IMR-90 (cell line): ENCODE data around the gene RAB27B. TPM values are rescaled to one million over a fixed set of nuclear protein-coding genes. Genes with fewer than 3 reads are reported as not detected.

ENCODE experiments used
- ATAC-seq: fragments of 200-7000 bp; cut with Tn5 transposase; 2 replicates; pipeline ENCODE4 v1.9.1; 2020; ENCODE audit warnings: low read depth, mild to moderate bottlenecking, moderate library complexity
- BruUV-seq: library from RNA; stranded (reverse); fragments of 400-500 nt; replicated peaks from 2 replicates; lab custom pipeline; 2021; lab: Mats Ljungman, UMichigan
- CTCF ChIA-PET: fragments of 300-600 bp; formaldehyde crosslinking; extraction: SDS; loops from one replicate; lab custom pipeline; 2021; ENCODE audit warnings: antibody characterized with exemption; lab: Yijun Ruan, JAX
- POLR2A ChIA-PET: fragments of 300-600 bp; sonication (Branson Sonifier 250); formaldehyde crosslinking; loops from one replicate; lab custom pipeline; 2022; ENCODE audit warnings: antibody characterized with exemption; ENCODE audit not compliant: unreplicated experiment; lab: Charles Lee
- DNase-seq: peaks from one replicate; pipeline ENCODE4 v3.0.0; 2013
- H2AFZ ChIP-seq: replicated peaks from 2 replicates; pipeline ENCODE3; 2013; ENCODE audit warnings: low read length, mild to moderate bottlenecking; ENCODE audit not compliant: poor library complexity
- H2AK5ac ChIP-seq: 2 replicates; pipeline ENCODE4 v1.6.1; 2013; ENCODE audit warnings: low read depth, low read length, inconsistent platforms
- H2AK9ac ChIP-seq: replicated peaks from 2 replicates; pipeline ENCODE3; 2013; ENCODE audit warnings: mild to moderate bottlenecking, low read depth, low read length, moderate library complexity; ENCODE audit not compliant: poor library complexity
- H2BK120ac ChIP-seq: 2 replicates; pipeline ENCODE4 v1.6.1; 2013; ENCODE audit warnings: low read depth, low read length, inconsistent platforms
- H2BK15ac ChIP-seq: 3 replicates; pipeline ENCODE4 v1.6.1; 2013; ENCODE audit warnings: low read depth, low read length, inconsistent platforms
- H2BK20ac ChIP-seq: 2 replicates; pipeline ENCODE4 v1.6.1; 2013; ENCODE audit warnings: low read depth, mild to moderate bottlenecking, inconsistent platforms, low read length, moderate library complexity
- H2BK5ac ChIP-seq: 2 replicates; pipeline ENCODE4 v1.6.1; 2013; ENCODE audit warnings: mild to moderate bottlenecking, low read depth, low read length, inconsistent platforms; ENCODE audit not compliant: poor library complexity, severe bottlenecking
- H3K14ac ChIP-seq: replicated peaks from 2 replicates; pipeline ENCODE4 v1.6.1; 2013; ENCODE audit warnings: low read depth, low read length, inconsistent platforms
- H3K18ac ChIP-seq: 2 replicates; pipeline ENCODE4 v1.6.1; 2013; ENCODE audit warnings: low read depth, low read length, control low read depth
- H3K23ac ChIP-seq: 2 replicates; pipeline ENCODE4 v1.6.1; 2013; ENCODE audit warnings: low read depth, low read length, inconsistent platforms
- H3K27ac ChIP-seq: 2 replicates; pipeline ENCODE4 v1.5.1; 2013; ENCODE audit warnings: mild to moderate bottlenecking, control low read depth, low read length; ENCODE audit not compliant: insufficient read depth
- H3K27me3 ChIP-seq: 2 replicates; pipeline ENCODE4 v1.6.1; 2013; ENCODE audit warnings: low read length; ENCODE audit not compliant: control insufficient read depth, insufficient read depth
- H3K36me3 ChIP-seq: 2 replicates; pipeline ENCODE4 v1.6.1; 2013; ENCODE audit warnings: low read length, mixed read lengths; ENCODE audit not compliant: control insufficient read depth, insufficient read depth
- H3K4ac ChIP-seq: 2 replicates; pipeline ENCODE4 v1.6.1; 2013; ENCODE audit warnings: low read depth, low read length, inconsistent platforms
- H3K4me1 ChIP-seq: 2 replicates; pipeline ENCODE4 v1.6.1; 2013; ENCODE audit warnings: low read length, mixed read lengths; ENCODE audit not compliant: control insufficient read depth, insufficient read depth
- H3K4me2 ChIP-seq: 2 replicates; pipeline ENCODE4 v1.6.1; 2013; ENCODE audit warnings: low read depth, mild to moderate bottlenecking, control low read depth, low read length, moderate library complexity
- H3K4me3 ChIP-seq: 2 replicates; pipeline ENCODE4 v1.5.1; 2013; ENCODE audit warnings: low read depth, mild to moderate bottlenecking, control low read depth, low read length, moderate library complexity; ENCODE audit not compliant: insufficient read depth
- H3K56ac ChIP-seq: 2 replicates; pipeline ENCODE4 v1.6.1; 2013; ENCODE audit warnings: low read length, inconsistent platforms; ENCODE audit not compliant: insufficient read depth; ENCODE audit errors: extremely low read depth
- H3K79me1 ChIP-seq, 2 experiments: 2 replicates each; pipeline ENCODE4 v1.6.1; 2013; ENCODE audit warnings: low read length in 2 of 2, inconsistent platforms in 1 of 2, low read depth in 1 of 2
- H3K9ac ChIP-seq: 2 replicates; pipeline ENCODE4 v1.6.1; 2013; ENCODE audit warnings: low read depth, low read length, control low read depth
- H3K9me1 ChIP-seq: 2 replicates; pipeline ENCODE4 v1.6.1; 2013; ENCODE audit warnings: low read length, inconsistent platforms; ENCODE audit not compliant: insufficient read depth
- H3K9me3 ChIP-seq: 2 replicates; pipeline ENCODE4 v1.6.1; 2013; ENCODE audit warnings: low read length; ENCODE audit not compliant: control insufficient read depth, insufficient read depth
- H4K20me1 ChIP-seq: 2 replicates; pipeline ENCODE4 v1.6.1; 2013; ENCODE audit warnings: low read length, inconsistent platforms; ENCODE audit not compliant: insufficient read depth
- H4K5ac ChIP-seq: 2 replicates; pipeline ENCODE4 v1.6.1; 2013; ENCODE audit warnings: mild to moderate bottlenecking, low read depth, low read length, control low read depth
- H4K8ac ChIP-seq, 2 experiments: 2 replicates each; pipeline ENCODE4 v1.6.1; 2013; ENCODE audit warnings: low read depth in 2 of 2, low read length in 2 of 2, control low read depth in 1 of 2, inconsistent platforms in 1 of 2
- H4K91ac ChIP-seq: 2 replicates; pipeline ENCODE4 v1.6.1; 2013; ENCODE audit warnings: low read depth, low read length, inconsistent platforms; ENCODE audit not compliant: insufficient read depth
- BHLHE40 ChIP-seq: fragments of 150-350 bp; IDR thresholded peaks from 2 replicates; pipeline ENCODE4 v1.6.1; 2016; ENCODE audit warnings: mild to moderate bottlenecking, low read depth, low read length
- CTCF ChIP-seq: conservative IDR thresholded peaks from 2 replicates; pipeline ENCODE4 v1.5.1; 2012; ENCODE audit warnings: mild to moderate bottlenecking, low read depth, low read length, improper control_type of control experiment
- FOS ChIP-seq: fragments of 150-350 bp; IDR thresholded peaks from 2 replicates; pipeline ENCODE4 v1.6.1; 2016; ENCODE audit warnings: low read depth, low read length
- NFE2L2 ChIP-seq: fragments of 150-350 bp; IDR thresholded peaks from 2 replicates; pipeline ENCODE4 v1.6.1; 2016; ENCODE audit warnings: low read depth, mild to moderate bottlenecking, low read length
- POLR2A ChIP-seq: IDR thresholded peaks from 2 replicates; pipeline ENCODE4 v1.6.1; 2012; ENCODE audit warnings: mild to moderate bottlenecking, low read depth, low read length
- RAD21 ChIP-seq: IDR thresholded peaks from 2 replicates; pipeline ENCODE4 v1.6.1; 2012; ENCODE audit warnings: low read length, improper control_type of control experiment
- RCOR1 ChIP-seq: IDR thresholded peaks from 2 replicates; pipeline ENCODE4 v1.6.1; 2012; ENCODE audit warnings: mild to moderate bottlenecking, low read length, improper control_type of control experiment; ENCODE audit not compliant: insufficient replicate concordance
- RFX5 ChIP-seq: IDR thresholded peaks from 2 replicates; pipeline ENCODE4 v1.8.0; 2012; ENCODE audit warnings: low read depth, mild to moderate bottlenecking, low read length, moderate library complexity
- WGBS, 2 experiments: methylation state at CpG; one replicate each; pipeline versions ENCODE4 v1.1.5 to v1.1.7; 2013; ENCODE audit warnings: missing lambda C conversion rate in 2 of 2; ENCODE audit not compliant: insufficient read length in 1 of 2; ENCODE audit errors: extremely low coverage in 2 of 2; 5-methylcytosine and 5-hydroxymethylcytosine counted together
- dilution Hi-C: fragments of 300-500 bp; cut with HindIII; formaldehyde crosslinking; loops from one replicate; pipeline ENCODE4 v1.14.3; 2018; ENCODE audit warnings: low sequenced_read_pairs; ENCODE audit not compliant: unreplicated experiment
- in situ Hi-C: fragments of 300-500 bp; cut with MboI; formaldehyde crosslinking; loops from 3 replicates; pipeline ENCODE4 v1.14.3; 2019; ENCODE audit warnings: low sequenced_read_pairs, inconsistent platforms, mixed read lengths
- intact Hi-C: fragments of 100-400 bp; cut with micrococcal nuclease; formaldehyde crosslinking; loops from 2 replicates; pipeline ENCODE4 v1.10.0; 2022
- polyA plus RNA-seq, 3 experiments: library from polyadenylated mRNA; depleted of rRNA; stranded (reverse); fragments of >200 nt; gene quantifications; 2 replicates each; pipeline ENCODE4 v1.2.3, GENCODE V29; 2012; ENCODE audit warnings: low replicate concordance in 1 of 3
- total RNA-seq: library from RNA; depleted of rRNA; stranded (reverse); fragments of >200 nt; gene quantifications from 2 replicates; pipeline ENCODE4 v1.2.3, GENCODE V29; 2012
- TF ChIP-seq, protein P1 (sequence below): fragments of 150-350 bp; IDR thresholded peaks from 2 replicates; pipeline ENCODE4 v1.6.1; 2017; ENCODE audit warnings: mild to moderate bottlenecking, antibody characterized with exemption, low read length, low read depth
- TF ChIP-seq, protein P2 (sequence below): fragments of 150-350 bp; IDR thresholded peaks from 2 replicates; pipeline ENCODE4 v1.6.1; 2016; ENCODE audit warnings: low read depth, mild to moderate bottlenecking, low read length, moderate library complexity, borderline replicate concordance

The RAB27B gene
- total and polyA plus RNA-seq, 2 of the 4 experiments (the other 2 are of a cell fraction): 0.24 to 1.3 TPM

GRCh38 chr18:54790109-54790508, 38.2 kb upstream of the RAB27B start:
- Histone ChIP-seq H2BK5ac (no peak overlapping the region), H3K4me1 (0 out of 2 replicates have a peak, but pooled peaks cover 1% of the 10 kb centered on the region), H4K8ac (no peak overlapping the region), H4K91ac (no peak overlapping the region), H3K9me3 (no peaks in the 10 kb centered on the region), H3K14ac (no peak overlapping the region), H3K36me3 (no peaks in the 10 kb centered on the region), H3K4me3 (no peak overlapping the region), H3K79me1 (no peaks in the 10 kb centered on the region), H3K27me3 (no peaks in the 10 kb centered on the region), H3K23ac (no peak overlapping the region), H3K4me2 (no peak overlapping the region), H4K5ac (no peak overlapping the region), H4K20me1 (no peaks in the 10 kb centered on the region), H3K9me1 (no peaks in the 10 kb centered on the region), H3K4ac (no peak overlapping the region), H3K27ac (no peak overlapping the region), H2BK20ac (no peak overlapping the region), H2AFZ (no peak overlapping the region), H2BK15ac (no peak overlapping the region), H3K56ac (no peak overlapping the region), H2AK9ac (no peak overlapping the region), H2BK120ac (no peak overlapping the region), H2AK5ac (no peak overlapping the region), H3K18ac (no peak overlapping the region), H3K9ac (no peak overlapping the region)
- no CpG with 5 or more reads among the region's 1 CpG for WGBS, 2 experiments
- ChIA-PET POLR2A (no interaction called here), CTCF (no interaction called here)
- in situ Hi-C loops (no loop called here), dilution Hi-C loops (no loop called here), intact Hi-C loops (no loop called here)
- DNase-seq (no peak), ATAC-seq (no peak)
- TF ChIP-seq CTCF: no peak
- TF ChIP-seq, protein P1, sequence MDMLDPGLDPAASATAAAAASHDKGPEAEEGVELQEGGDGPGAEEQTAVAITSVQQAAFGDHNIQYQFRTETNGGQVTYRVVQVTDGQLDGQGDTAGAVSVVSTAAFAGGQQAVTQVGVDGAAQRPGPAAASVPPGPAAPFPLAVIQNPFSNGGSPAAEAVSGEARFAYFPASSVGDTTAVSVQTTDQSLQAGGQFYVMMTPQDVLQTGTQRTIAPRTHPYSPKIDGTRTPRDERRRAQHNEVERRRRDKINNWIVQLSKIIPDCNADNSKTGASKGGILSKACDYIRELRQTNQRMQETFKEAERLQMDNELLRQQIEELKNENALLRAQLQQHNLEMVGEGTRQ: no peak
- TF ChIP-seq, protein P2, sequence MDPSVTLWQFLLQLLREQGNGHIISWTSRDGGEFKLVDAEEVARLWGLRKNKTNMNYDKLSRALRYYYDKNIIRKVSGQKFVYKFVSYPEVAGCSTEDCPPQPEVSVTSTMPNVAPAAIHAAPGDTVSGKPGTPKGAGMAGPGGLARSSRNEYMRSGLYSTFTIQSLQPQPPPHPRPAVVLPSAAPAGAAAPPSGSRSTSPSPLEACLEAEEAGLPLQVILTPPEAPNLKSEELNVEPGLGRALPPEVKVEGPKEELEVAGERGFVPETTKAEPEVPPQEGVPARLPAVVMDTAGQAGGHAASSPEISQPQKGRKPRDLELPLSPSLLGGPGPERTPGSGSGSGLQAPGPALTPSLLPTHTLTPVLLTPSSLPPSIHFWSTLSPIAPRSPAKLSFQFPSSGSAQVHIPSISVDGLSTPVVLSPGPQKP: no peak
- no peak for TF ChIP-seq RFX5
- no peak for TF ChIP-seq RCOR1
- TF ChIP-seq NFE2L2: no peak
- no peak for TF ChIP-seq BHLHE40
- TF ChIP-seq RAD21: no peak
- no peak for TF ChIP-seq POLR2A
- TF ChIP-seq FOS: no peak
- no TSS peak for BruUV-seq
